Femur (tissue), 1 donor: ENCODE measurements around the gene MYCBP2.
"Not testable (repeated sequence)": the region's sequence is repeated elsewhere in the genome, so short reads cannot be mapped to it uniquely, and the experiment has no call there.

ENCODE experiments used
- DNase-seq: peaks from one replicate; pipeline ENCODE4 v3.0.0-alpha.2; 2017

MYCBP2 gene

DNA sequence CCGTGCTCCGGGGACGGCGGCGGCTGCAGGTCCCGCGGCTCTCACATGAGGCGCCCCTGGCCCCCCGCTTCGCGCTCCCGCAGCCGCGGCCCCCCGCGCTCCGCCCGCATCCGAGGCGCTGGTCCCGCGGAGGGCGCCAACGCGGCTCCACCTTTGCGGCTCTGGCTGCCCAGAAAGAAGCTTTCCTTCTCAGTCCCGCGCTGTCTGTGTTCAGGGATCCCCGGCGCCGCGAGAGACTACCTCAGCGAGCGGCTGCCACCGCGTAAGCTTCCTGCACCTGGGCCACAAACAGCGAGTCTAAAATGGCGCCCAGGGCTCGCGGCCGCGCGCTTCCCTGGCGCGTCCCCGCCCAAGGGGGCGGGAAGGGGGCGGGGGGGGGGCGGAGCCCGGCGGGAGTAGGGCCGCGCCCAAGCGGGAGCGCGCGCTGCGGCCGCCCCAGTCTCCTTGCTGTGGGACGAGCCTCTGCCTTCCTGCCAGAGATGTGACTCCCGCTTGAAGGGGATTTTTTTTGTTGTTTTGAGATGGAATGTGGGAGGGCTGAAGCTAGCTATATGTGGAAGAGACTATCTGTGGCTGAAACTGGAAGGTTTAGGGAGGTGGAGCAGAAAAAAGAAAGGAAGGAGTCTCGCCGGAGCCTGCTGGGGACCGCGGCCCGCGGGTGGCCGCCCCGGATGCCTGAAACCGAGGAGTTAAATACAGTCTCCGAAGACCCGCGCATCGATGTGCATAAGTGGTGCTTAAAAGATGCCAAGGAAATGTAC lies 299.9 kb downstream of the MYCBP2 start, which contains the start of gene FBXL3:
FBXL3 (minus strand) TSS at position 299 of the 761 bp plus-strand sequence. CDS start 5,299 bp downstream, outside the sequence.
- peak; percentile 94 for DNase-seq

DNA sequence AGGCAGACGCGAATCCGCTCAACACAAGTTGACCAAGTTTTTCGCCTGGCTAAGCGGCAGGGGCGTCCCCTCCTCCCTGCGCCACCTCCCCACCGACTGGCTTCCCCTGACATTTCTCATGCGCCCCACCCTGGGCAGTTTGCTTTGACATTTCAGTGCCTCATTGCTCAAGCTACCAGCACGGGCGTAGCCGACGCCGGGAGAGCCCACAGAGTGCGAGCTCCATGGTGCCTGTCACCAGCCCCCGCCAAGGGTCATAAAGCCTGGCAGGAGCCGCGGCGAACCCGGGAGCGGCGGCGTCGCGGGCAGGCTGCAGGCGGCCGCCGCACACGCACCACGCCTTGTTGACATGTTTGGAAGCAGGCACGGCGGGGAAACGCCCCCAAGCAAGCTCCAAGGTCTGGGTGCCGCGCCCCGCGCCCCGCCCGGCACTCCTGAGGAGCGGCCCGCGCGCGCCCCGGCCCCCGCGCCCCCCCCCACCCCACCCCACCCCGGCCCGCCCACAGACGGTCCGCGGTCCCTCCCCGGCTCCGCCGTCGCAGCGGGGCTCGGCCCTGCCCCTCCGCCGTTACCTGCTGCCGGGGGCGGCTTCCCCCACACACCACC lies 300.5 kb downstream of the MYCBP2 start:
- DNase-seq = peak; percentile 85

DNA sequence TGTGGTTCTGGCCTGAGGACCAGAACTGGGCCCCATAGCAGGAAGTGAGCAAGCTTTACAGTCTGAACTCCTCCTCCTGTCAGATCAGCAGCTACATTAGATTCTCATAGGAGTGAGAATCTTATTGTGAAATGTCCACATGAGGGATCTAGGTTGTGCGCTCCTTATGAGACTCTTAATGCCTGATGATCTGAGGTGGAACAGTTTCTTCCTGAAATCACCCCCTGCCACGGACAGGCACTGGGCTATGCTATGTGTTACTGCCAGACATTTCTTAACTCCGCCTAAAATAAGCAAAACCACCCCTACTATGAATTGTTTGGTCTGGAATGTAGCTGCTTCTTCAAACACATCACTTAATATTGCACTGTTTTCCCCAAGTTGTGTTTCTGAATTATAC lies 304.6 kb downstream of the MYCBP2 start:
- DNase-seq = no peak

DNA sequence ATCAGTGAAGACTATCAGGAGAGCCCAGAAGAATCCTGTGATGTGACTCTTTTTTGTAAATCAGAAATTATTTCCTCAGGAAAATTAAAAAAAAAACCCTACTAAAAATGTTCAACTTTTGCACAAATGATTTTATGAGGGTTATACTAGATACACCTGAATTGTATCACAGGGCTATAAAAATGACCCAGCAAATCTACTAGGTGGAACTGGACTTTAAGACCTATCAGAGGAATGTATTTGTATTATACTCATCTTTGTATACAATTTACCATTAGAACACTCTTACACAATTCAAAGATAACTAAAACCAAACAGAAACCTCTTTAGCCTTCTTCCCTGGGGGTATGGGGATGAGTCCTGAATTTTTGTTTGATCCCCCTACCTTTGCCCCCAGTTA lies 307.1 kb downstream of the MYCBP2 start:
- DNase-seq = no peak

DNA sequence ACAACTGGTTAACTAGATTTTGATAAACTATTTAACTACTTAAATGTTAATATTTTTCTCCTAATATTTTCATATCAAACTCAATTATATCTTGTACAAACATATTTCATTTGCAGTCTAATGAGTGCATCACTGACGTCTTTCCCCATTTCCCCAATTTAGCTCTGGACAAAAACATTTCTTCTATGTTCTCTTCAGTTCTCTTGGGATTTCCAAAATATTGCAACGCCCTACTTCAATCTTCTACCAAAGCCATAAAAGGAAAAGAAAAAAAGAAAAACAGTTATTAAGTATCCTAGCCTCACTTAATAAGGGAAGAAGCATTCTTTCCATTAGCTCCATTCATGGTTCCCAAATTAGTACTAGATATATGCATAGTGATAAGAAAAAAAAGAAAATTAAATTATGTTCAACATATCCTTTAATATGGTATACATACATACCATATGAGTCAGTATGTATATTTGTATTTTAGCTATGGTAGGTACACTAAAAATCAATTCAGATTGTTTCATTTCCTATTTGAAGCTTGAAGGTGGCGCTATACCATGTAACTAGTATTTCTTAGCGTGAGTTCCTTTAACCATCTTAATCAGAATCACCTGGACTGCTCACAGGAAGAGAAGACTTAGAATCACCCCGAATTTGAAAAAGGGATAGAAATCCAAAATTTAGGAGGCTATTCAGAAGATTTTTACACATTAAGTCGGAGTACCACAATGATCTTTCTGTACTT lies 309.8 kb downstream of the MYCBP2 start:
- DNase-seq = no peak

DNA sequence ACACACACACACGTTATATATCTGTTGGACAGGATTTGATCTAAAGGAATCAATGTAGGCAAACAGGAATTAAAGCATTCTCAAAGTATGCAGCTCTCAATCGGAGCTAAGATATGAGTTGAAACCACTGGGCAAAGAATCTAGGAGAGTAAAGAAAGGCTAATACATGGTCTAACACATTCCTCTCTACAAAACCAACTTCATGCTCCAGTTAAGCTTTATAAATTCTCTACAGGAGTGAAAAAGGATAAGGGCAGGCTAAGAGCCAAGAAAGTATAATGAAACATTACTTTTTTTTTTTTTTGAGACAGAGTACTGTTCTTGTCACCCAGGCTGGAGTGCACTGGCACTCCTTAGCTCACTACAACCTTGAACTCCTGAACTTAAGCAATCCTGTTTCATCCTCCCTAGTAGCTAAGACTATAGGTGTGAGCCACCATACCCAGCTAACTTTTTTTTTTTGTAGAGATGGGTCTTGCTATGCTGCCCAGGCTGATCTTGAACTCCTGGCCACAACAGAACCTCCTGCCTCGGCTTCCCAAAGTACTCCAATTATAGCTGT lies 310.6 kb downstream of the MYCBP2 start:
- no peak for DNase-seq

DNA sequence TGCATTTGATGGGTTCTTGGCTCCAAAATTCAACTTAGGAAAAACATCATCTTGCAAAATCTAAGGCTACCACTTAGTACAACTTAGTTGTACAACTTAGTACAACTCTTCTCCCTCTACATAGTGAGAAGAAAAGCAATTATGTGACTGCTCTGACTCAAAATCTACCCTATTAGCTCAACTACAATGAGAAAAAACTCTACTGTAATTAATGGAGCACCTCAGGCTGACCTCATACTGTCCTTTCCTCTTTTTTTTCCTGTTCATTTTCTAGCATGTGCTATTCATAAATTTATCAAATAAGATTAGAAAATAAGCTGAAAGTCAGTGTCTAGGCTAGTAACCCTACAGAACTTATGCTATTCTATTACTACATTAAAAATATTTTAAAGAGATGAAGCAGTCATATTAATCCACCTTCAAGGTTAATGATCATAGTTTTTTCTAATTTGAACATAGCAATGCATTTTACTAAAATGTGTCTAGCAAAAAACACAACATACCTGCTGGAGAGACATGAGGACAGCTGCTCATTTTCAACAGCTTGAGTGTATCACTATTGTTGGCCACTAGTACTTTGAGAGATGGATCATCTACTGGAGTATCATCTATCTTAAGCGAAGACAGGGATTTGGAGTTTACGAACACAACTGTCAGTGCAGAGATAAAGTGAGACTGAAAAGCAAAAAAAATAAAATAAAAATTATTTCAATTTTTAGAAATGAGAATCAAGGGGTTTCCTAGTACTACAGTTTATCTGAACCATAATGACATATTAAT lies 311.8 kb downstream of the MYCBP2 start:
- no peak for DNase-seq

DNA sequence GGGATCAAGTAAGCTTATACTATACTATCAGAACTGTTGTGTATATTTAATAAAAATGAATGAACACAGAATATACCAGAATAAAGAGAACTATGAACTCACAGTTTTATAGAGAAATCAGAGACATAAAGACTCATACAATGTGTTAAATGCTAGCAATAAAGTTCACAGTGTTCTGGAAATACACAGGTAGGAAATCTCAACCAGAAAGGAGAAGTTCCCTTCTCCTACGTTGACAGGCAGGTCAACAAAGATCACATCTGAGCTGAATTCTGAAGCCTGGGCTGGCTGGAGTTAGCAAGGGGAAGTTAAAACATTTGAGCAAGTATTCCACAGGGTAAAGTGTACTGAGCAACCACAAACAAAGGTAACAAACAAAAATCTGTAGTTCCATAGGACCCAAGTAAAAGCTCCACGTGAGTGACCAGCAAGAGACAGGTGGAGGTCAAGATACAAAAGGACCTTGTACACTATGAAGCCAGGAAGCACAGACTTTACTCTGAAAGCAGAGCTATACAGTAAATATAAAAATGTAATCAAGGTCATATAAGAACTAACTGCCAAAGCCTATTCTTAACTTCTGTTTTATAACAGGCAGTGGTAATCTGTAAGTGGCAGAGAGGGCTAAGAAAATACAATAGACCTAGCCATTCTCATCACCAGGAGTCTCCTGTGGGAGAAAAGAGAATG lies 312.9 kb downstream of the MYCBP2 start:
- no peak for DNase-seq

DNA sequence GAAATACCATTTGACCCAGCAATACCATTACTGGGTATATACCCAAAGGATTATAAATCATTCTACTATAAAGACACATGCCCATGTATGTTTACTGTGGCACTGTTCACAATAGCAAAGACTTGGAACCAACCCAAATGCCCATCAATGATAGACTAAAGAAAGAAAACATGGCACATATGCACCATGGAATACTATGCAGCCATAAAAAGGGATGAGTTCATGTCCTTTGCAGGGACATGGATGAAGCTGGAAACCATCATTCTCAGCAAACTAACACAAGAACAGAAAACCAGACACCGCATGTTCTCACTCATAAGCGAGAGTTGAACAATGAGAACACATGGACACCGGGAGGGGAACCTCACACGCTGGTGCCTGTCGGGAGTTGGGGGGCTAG lies 317.2 kb downstream of the MYCBP2 start:
- DNase-seq = not testable (repeated sequence)

DNA sequence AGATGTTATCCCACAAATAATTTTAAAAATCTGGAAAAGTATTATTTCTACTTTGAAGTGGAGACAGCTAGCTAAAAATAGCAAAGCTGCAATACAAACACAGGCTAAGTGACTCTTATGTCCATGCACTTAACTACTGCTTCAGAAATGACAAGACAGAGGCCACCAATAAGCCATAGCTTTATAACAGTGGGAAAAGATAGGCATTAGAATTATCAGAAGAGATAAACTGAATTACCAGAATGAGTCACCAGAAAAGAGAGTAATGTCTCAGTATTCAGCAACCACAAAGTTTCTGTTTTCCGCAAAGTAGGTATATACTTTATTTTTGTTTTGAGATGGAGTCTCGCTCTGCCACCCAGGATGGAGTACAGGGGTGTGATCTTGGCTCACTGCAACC lies 317.9 kb downstream of the MYCBP2 start:
- no peak for DNase-seq

DNA sequence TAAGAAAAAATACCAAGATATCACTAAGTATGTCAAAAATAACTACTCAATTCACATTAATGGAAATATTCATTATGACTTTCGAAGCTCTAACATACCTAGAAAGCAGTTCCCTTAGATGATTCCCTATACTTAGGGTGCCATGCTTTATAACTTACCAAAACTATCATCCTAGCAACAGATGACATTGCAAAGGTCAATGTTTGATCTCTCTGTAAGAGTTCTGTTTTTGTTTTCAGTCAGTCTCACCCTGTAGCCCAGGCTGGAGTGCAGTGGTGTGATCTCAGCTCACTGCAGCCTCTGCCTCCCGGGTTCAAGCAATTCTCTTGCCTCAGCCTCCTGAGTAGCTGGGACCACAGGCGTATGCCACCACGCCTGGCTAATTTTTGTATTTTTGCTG lies 318.6 kb downstream of the MYCBP2 start:
- not testable (repeated sequence) for DNase-seq

DNA sequence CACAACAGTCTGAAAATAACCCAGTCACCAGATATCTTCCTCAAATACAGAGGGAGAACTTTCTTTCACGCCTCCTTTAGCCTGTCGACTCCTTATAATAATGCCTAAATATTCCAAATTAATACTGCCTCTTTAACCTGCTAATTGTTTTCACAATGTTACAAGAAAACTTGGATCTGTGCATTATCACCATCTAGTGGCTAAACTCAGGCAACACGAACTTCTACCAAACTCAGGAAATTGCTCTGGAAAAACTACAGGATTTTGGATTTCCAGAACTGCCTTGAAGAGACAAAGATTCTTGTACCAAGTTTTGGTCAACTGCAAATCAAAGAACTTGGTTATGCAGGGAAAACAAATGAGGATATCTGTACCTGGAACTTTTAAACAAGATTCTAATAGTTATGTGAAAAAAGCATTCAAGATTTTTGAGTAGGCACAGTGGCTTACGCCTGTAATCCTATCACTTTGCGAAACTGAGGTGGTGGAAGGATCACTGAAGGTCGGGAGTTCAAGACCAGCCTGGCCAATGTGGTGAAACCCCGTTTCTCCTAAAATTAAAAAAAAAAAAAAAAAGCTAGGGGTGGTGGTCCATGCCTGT lies 324.2 kb downstream of the MYCBP2 start:
- no peak for DNase-seq

DNA sequence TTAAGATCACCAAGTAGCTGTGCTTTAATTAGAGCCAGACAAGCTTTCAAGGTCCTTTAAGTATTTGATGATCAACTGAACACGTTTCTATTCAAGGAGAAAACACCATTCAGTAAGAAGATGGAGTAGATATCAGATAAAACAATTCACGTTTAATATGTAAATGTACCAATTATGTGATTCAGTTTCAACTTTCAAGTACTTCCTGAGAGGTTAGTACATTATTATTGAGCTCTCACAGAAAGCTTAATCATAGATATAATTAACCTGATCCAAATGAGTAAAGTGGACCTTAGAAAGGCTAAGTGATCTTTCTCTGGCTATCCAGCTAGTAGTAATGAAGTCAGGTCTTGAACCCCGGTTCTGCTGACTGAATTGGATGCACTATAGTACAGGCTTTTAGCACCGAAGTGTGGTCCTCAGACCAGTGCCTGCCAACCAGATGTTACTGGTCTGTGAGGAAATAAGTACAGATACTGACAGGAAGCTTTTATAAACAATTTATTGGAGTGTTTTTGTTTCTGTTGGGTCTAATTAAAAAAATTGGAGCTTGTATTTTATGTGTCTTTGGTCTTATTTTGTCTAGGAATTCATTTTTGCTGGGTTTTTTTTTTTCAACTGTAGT lies 324.8 kb downstream of the MYCBP2 start:
- DNase-seq = no peak

DNA sequence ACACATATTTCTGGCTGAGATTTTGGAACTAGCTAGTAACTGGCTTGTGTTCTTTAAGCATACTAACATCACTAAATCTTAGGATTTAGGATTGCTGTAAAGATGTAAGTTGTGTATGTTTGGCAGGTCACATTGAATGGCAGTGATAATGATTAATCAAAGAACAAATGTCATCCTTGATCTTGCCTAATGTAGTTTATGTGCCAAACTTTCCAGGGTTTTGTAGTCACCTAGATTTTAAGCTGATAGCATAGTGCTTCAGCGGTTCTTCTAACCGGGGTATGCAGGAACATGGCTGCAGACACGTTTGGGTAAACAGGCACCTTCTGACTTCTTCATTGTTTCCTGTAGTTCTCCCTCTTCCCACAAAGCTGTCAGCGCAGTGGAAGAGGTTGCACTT lies 325.4 kb downstream of the MYCBP2 start:
- no peak for DNase-seq

DNA sequence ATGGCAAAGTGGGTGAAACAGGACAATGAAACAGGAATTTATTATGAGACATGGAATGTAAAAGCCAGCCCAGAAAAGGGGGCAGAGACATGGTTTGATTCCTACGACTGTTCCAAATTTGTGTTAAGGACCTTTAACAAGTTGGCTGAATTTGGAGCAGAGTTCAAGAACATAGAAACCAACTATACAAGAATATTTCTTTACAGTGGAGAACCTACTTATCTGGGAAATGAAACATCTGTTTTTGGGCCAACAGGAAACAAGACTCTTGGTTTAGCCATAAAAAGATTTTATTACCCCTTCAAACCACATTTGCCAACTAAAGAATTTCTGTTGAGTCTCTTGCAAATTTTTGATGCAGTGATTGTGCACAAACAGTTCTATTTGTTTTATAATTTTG lies 326.4 kb downstream of the MYCBP2 start:
- no peak for DNase-seq
